Kidney epithelial cell (primary cell): Measurements from ENCODE around the gene INTS6. TPM values are rescaled to one million over a fixed set of nuclear protein-coding genes. Genes with fewer than 3 reads are reported as not detected.

Experiments used
- DNase-seq: peaks from one replicate; pipeline ENCODE4 v3.0.0-alpha.2; 2010; ENCODE audit warnings: low read depth
- H3K27me3 ChIP-seq: 2 replicates; pipeline ENCODE4 v1.6.0; 2011; ENCODE audit warnings: low read length; ENCODE audit not compliant: control insufficient read depth, insufficient read depth
- H3K36me3 ChIP-seq: 2 replicates; pipeline ENCODE4 v1.5.1; 2011; ENCODE audit warnings: low read length; ENCODE audit not compliant: control insufficient read depth, insufficient read depth
- H3K4me3 ChIP-seq: 2 replicates; pipeline ENCODE4 v1.5.1; 2011; ENCODE audit warnings: low read depth, mild to moderate bottlenecking, control low read depth, low read length
- CTCF ChIP-seq: IDR thresholded peaks from 2 replicates; pipeline ENCODE4 v1.5.1; 2011; ENCODE audit warnings: mild to moderate bottlenecking, moderate library complexity, low read length, control low read depth, inconsistent platforms; ENCODE audit not compliant: insufficient read depth, poor library complexity, severe bottlenecking
- total RNA-seq: library from RNA; depleted of rRNA; stranded (reverse); fragments of >200 nt; gene quantifications from 2 replicates; pipeline ENCODE4 v1.2.3, GENCODE V29; 2015

The INTS6 gene
- total RNA-seq, 1 donor from 2014 or later = 23.2 TPM

- H3K36me3 ChIP-seq = no peaks in the 10 kb centered on the region
- DNase-seq = no peak
- no peaks in the 10 kb centered on the region for H3K27me3 ChIP-seq
- H3K4me3 ChIP-seq = no peak overlapping the region
- TF ChIP-seq CTCF = no peak
Measured at GRCh38 chr13:51333826-51334225, 119.0 kb downstream of the INTS6 start.

- Histone ChIP-seq H3K27me3 (no peaks in the 10 kb centered on the region), H3K36me3 (no peaks in the 10 kb centered on the region), H3K4me3 (no peak overlapping the region)
- DNase-seq = no peak
- TF ChIP-seq CTCF = no peak
Measured at GRCh38 chr13:51333421-51333820, 119.4 kb downstream of the INTS6 start.

- Histone ChIP-seq H3K27me3 (no peaks in the 10 kb centered on the region), H3K4me3 (no peak overlapping the region), H3K36me3 (no peaks in the 10 kb centered on the region)
- no peak for TF ChIP-seq CTCF
- no peak for DNase-seq
Measured at GRCh38 chr13:51332566-51333361, 120.1 kb downstream of the INTS6 start.

- H3K4me3 ChIP-seq = no peak overlapping the region
- no peak for DNase-seq
- H3K36me3 ChIP-seq = no peaks in the 10 kb centered on the region
- no peaks in the 10 kb centered on the region for H3K27me3 ChIP-seq
- no peak for TF ChIP-seq CTCF
Measured at GRCh38 chr13:51331354-51331861, 121.4 kb downstream of the INTS6 start.

- Histone ChIP-seq H3K27me3 (no peaks in the 10 kb centered on the region), H3K4me3 (no peak overlapping the region), H3K36me3 (no peaks in the 10 kb centered on the region)
- no peak for DNase-seq
- TF ChIP-seq CTCF = no peak
Measured at GRCh38 chr13:51330791-51331190, 122.0 kb downstream of the INTS6 start.

- Histone ChIP-seq H3K36me3 (no peaks in the 10 kb centered on the region), H3K27me3 (no peaks in the 10 kb centered on the region), H3K4me3 (no peak overlapping the region)
- no peak for DNase-seq
- no peak for TF ChIP-seq CTCF
Measured at GRCh38 chr13:51329606-51330005, 123.2 kb downstream of the INTS6 start.
